HG02588 (cell line): ENCODE results near the gene CERS2.

ENCODE experiments used
- ATAC-seq: cut with Tn5 transposase; IDR thresholded peaks from one replicate; pipeline ENCODE4 v1.9.1; 2021; ENCODE audit warnings: mild to moderate bottlenecking, moderate library complexity; ENCODE audit not compliant: unreplicated experiment

The CERS2 gene

GRCh38 chr1:150997949-150998348 is 23.3 kb upstream of the CERS2 start:
- ATAC-seq: no peak

GRCh38 chr1:150997126-150997872 is 22.7 kb upstream of the CERS2 start:
- ATAC-seq: no peak

GRCh38 chr1:150995896-150996295 is 21.3 kb upstream of the CERS2 start:
- no peak for ATAC-seq

GRCh38 chr1:150995460-150995859 is 20.8 kb upstream of the CERS2 start:
- ATAC-seq: no peak

- ATAC-seq: no peak
Observed at GRCh38 chr1:150994248-150994647, 19.6 kb upstream of the CERS2 start.

GRCh38 chr1:150992626-150993025 is 18.0 kb upstream of the CERS2 start:
- no peak for ATAC-seq

GRCh38 chr1:150987924-150988323 is 13.3 kb upstream of the CERS2 start:
- ATAC-seq: no peak

GRCh38 chr1:150985179-150985825 is 10.7 kb upstream of the CERS2 start:
- ATAC-seq: no peak

GRCh38 chr1:150981805-150982712 is 7.4 kb upstream of the CERS2 start, which contains the start of gene ANXA9:
ANXA9 (plus strand) TSS chr1:150982292; CDS start chr1:150983106, 814 bp downstream.
- no peak for ATAC-seq

- ATAC-seq: no peak
Observed at GRCh38 chr1:150981177-150981804, 6.7 kb upstream of the CERS2 start.

- no peak for ATAC-seq
Observed at GRCh38 chr1:150979092-150980056, 4.7 kb upstream of the CERS2 start.

GRCh38 chr1:150976879-150977694 is 2.5 kb upstream of the CERS2 start:
- no peak for ATAC-seq

GRCh38 chr1:150976401-150976821 is 1.8 kb upstream of the CERS2 start:
- ATAC-seq: no peak

GRCh38 chr1:150973836-150974579 is 627 bp downstream of the CERS2 start:
- ATAC-seq: peak; percentile 39

- no peak for ATAC-seq
Observed at GRCh38 chr1:150973258-150973835, 1.3 kb downstream of the CERS2 start.

GRCh38 chr1:150972417-150972940 is 2.2 kb downstream of the CERS2 start:
- no peak for ATAC-seq

GRCh38 chr1:150971583-150972416 is 2.8 kb downstream of the CERS2 start:
- ATAC-seq: no peak
